ELR (cell line): Measurements from ENCODE around the gene F11.
A peak's percentile ranks its signal among the peaks of the same experiment; 100 is the strongest.
"Not testable (repeated sequence)": the region's sequence is repeated elsewhere in the genome, so short reads cannot be mapped to it uniquely, and the experiment has no call there.

Experiments
- DNase-seq: peaks from one replicate; pipeline ENCODE4 v3.0.0-alpha.2; 2015; ENCODE audit warnings: low read depth

F11 gene

GRCh38 chr4:186249785-186250754, 15.9 kb upstream of the F11 start:
- peak; percentile 51 for DNase-seq

GRCh38 chr4:186250760-186251159, 15.2 kb upstream of the F11 start:
- DNase-seq: no peak

GRCh38 chr4:186255122-186255521, 10.9 kb upstream of the F11 start:
- no peak for DNase-seq

- DNase-seq: no peak
Measured at GRCh38 chr4:186258216-186258811, 7.7 kb upstream of the F11 start.

- no peak for DNase-seq
Measured at GRCh38 chr4:186260117-186260503, 5.9 kb upstream of the F11 start.

GRCh38 chr4:186260504-186261448, 5.2 kb upstream of the F11 start:
- peak; percentile 2 for DNase-seq

GRCh38 chr4:186264660-186265059, 1.3 kb upstream of the F11 start:
- DNase-seq: no peak

- not testable (repeated sequence) for DNase-seq
Measured at GRCh38 chr4:186265250-186265649, 739 bp upstream of the F11 start.

GRCh38 chr4:186266729-186267456, 904 bp downstream of the F11 start:
- DNase-seq: no peak

- no peak for DNase-seq
Measured at GRCh38 chr4:186271081-186271678, 5.2 kb downstream of the F11 start.

GRCh38 chr4:186272699-186273391, 6.9 kb downstream of the F11 start:
- DNase-seq: no peak

GRCh38 chr4:186273392-186273789, 7.4 kb downstream of the F11 start:
- DNase-seq: not testable (repeated sequence)

GRCh38 chr4:186283311-186283710, 17.3 kb downstream of the F11 start:
- DNase-seq: no peak

- no peak for DNase-seq
Measured at GRCh38 chr4:186285147-186285546, 19.2 kb downstream of the F11 start.

- DNase-seq: no peak
Measured at GRCh38 chr4:186286581-186286980, 20.6 kb downstream of the F11 start.

- no peak for DNase-seq
Measured at GRCh38 chr4:186291256-186291890, 25.4 kb downstream of the F11 start.

- DNase-seq: no peak
Measured at GRCh38 chr4:186294160-186294559, 28.2 kb downstream of the F11 start.

- DNase-seq: no peak
Measured at GRCh38 chr4:186296481-186296880, 30.5 kb downstream of the F11 start.

GRCh38 chr4:186297013-186297645, 31.1 kb downstream of the F11 start:
- DNase-seq: peak; percentile 55
